H1 (cell line): Measurements from ENCODE around the gene RSPH6A. TPM values are rescaled to one million over a fixed set of nuclear protein-coding genes. Genes with fewer than 3 reads are reported as not detected.

ENCODE experiments used
- BCL11A ChIP-seq, 2 experiments: IDR thresholded peaks; one replicate each; pipeline ENCODE4 v1.6.1; 2011; ENCODE audit warnings: low read depth in 2 of 2, low read length in 2 of 2, mild to moderate bottlenecking in 2 of 2
- JUND ChIP-seq: IDR thresholded peaks from 2 replicates; pipeline ENCODE4 v1.6.1; 2011; ENCODE audit warnings: mild to moderate bottlenecking, improper control_type of control experiment, low read length
- SAP30 ChIP-seq: fragments of 300-600 bp; sonication (generic); IDR thresholded peaks from 2 replicates; pipeline ENCODE4 v1.7.1; 2012; ENCODE audit warnings: low read length, moderate library complexity, mild to moderate bottlenecking, inconsistent platforms; ENCODE audit not compliant: insufficient read depth, insufficient replicate concordance
- TAF7 ChIP-seq: optimal IDR thresholded peaks from 2 replicates; pipeline ENCODE3; 2011; ENCODE audit warnings: low read depth, mild to moderate bottlenecking, inconsistent platforms, low read length, moderate library complexity, borderline replicate concordance
- TEAD4 ChIP-seq: IDR thresholded peaks from 2 replicates; pipeline ENCODE4 v1.6.1; 2012; ENCODE audit warnings: low read depth, low read length, inconsistent platforms, mixed read lengths
- polyA plus RNA-seq, 7 experiments: library from polyadenylated mRNA; depleted of rRNA in 3 of 7; stranded (reverse) in 5 of 7; unstranded in 2 of 7; fragments of >200 nt in 5 of 7; fragments of 200-250 nt in 2 of 7; gene quantifications; 1 replicate in 5 of 7; 2 replicates in 1 of 7; 4 replicates in 1 of 7; pipeline versions ENCODE4 v1.2.1 to v1.2.3, GENCODE V29; 2011 to 2013; ENCODE audit warnings: missing spikeins in 2 of 7, mixed read lengths in 2 of 7
- total RNA-seq: library from RNA; stranded (reverse); fragmentation: NEBNext Ultra II Directional; extraction: Animal tissue kit (Norgen Biotek cat#: 25700); gene quantifications from 2 replicates; pipeline ENCODE4 v1.2.1, GENCODE V29; 2021

The RSPH6A gene
- total and polyA plus RNA-seq, 2 of the 8 experiments (the other 6 are each of a cell fraction or from before 2014, with no cell fraction given), result 0.05 to 0.19 TPM

- TF ChIP-seq BCL11A (IDR thresholded peaks at IDR 0.05; ENCODE audit: low read depth in 2 of 2, low read length in 2 of 2), result no peak
- no peak for TF ChIP-seq TAF7
- no peak for TF ChIP-seq TEAD4
- no peak for TF ChIP-seq JUND
- no peak for TF ChIP-seq SAP30
These were observed 56.2 kb downstream of the RSPH6A start (continued) for GRCh38 chr19:45758921-45759320.
